HG02943 (cell line): ENCODE measurements around the gene SLC11A1.

Source experiments
- ATAC-seq: cut with Tn5 transposase; IDR thresholded peaks from one replicate; pipeline ENCODE4 v1.9.1; 2021; ENCODE audit warnings: mild to moderate bottlenecking, low read depth, moderate library complexity; ENCODE audit not compliant: unreplicated experiment

SLC11A1 gene, protein sequence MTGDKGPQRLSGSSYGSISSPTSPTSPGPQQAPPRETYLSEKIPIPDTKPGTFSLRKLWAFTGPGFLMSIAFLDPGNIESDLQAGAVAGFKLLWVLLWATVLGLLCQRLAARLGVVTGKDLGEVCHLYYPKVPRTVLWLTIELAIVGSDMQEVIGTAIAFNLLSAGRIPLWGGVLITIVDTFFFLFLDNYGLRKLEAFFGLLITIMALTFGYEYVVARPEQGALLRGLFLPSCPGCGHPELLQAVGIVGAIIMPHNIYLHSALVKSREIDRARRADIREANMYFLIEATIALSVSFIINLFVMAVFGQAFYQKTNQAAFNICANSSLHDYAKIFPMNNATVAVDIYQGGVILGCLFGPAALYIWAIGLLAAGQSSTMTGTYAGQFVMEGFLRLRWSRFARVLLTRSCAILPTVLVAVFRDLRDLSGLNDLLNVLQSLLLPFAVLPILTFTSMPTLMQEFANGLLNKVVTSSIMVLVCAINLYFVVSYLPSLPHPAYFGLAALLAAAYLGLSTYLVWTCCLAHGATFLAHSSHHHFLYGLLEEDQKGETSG

DNA sequence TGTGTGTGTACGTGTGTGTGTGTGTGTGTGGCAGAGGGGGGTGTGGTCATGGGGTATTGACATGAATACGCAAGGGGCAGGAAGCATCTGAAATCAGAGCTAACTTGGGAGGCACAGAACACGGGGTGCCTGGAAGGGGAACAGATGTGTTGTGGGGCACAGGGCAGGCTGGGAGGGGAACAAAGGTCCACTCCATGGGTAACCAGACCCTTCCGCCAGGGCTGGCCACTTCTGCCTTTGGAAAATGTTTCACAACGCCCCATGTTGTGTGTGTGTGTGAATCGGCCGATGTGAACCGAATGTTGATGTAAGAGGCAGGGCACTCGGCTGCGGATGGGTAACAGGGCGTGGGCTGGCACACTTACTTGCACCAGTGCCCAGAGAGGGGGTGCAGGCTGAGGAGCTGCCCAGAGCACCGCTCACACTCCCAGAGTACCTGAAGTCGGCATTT is at the start of gene SLC11A1:
SLC11A1 (plus strand) TSS at position 358 of the 451 bp plus-strand sequence. CDS start 96 bp downstream, outside the sequence.
- ATAC-seq = no peak

DNA sequence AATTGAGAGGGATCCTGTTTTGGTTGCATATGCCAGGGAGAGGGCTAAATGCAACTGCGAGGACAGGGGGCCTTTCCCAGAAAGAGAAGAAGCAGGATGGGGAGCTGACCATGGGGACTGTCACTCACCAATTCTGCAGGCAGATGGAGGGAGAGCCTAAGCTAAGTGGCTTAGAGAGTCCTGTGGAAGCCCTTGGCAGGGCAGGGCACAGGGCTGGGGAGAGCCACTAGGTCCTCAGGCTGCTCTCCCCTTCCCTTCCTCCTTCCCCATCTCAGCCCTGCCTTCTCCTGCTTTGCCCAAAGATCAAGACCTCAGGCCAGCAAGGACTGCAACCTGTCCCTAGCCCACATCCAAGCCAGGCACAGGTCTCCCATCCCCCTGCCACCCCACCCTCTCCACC is 49.8 kb upstream of the SLC11A1 start:
- ATAC-seq = no peak

DNA sequence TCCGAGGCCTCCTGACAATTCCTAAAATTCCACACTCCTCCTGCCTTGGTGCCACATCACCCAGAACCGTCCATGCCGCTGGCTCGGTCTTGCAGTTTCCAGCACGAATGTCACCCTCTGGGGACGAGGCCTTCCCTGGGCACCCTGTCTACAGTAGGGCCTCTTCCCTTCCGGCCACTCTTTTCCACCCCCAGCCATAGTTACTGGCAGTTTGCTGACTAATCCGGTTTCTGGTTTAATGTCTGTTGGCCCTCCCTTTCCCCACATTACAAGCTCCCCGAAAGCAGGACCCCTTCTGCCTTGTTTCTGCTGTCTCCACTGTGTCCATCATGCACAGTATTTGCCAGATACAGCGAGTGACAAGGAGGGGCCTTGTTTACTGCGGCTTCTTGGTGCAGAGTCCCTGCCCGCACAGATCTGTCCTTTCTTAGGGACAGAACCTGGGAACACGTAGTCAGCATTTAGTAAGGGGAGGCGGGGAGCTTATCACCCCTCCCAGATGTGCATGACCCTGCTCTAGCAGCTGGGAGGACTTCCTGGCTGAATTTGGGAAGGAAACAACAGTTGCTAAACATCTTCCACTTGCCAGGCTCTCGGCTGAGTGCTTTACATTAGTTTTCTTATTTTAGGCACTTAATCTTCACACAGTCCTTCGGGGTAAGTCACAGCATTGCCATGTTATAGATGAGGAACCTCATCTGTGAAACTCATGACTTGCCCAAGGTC is 49.0 kb upstream of the SLC11A1 start:
- ATAC-seq = no peak

DNA sequence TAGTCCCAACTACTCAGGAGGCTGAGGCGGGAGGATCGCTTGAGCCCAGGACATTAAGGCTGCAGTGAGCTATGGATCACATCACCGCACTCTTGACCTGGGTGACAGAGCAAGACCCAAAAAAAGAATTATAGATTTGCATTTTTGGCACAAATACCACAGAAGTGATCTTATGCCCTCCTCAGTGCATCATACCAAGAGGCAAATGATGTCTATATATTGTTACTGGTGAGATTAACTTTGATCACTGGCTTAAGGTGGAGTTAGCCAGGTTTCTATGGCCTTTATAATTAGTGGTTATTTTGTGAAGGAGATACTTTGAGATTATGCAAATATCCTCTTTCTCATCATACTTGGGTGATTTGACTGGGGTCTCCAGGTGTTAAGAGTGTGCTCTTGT is 47.5 kb upstream of the SLC11A1 start:
- no peak for ATAC-seq

DNA sequence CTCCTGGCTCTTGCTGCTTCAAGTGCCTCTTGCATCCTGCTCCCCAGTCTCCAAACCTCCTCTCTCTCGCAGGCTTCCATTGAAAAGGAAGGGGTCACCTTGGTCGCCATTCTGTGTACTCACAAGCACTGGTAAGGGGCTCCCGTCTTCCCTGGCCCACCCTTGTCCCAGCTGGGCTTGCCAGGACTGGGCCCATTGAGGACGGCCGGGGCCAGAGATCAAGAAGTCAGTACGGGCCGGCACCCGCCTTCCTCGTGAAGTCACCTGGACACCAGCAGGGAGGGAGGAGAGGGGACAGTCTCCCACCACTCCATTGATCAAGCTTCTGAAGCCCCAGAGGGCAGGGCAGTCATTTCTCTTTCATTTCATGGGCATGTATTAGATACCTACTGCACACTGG is 41.4 kb upstream of the SLC11A1 start:
- no peak for ATAC-seq

DNA sequence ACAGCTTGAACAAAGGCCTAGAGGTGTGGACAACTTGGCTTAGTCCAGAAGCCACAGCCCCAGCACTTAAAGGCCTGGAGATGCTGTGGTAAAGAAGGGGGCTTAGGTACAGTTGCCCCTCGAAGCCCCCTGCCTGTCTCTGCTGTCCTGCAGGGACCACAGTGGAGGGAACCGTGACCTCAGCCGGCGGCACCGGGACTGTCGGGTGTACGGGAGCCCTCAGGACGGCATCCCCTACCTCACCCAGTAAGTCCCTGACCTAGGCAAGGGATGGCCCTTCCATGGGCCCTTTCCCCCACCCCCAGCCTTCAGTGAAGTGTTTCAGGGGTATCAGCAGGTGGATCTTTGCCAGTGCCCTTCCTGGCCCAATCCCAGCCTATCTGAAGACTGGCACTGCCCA is 40.7 kb upstream of the SLC11A1 start:
- no peak for ATAC-seq

DNA sequence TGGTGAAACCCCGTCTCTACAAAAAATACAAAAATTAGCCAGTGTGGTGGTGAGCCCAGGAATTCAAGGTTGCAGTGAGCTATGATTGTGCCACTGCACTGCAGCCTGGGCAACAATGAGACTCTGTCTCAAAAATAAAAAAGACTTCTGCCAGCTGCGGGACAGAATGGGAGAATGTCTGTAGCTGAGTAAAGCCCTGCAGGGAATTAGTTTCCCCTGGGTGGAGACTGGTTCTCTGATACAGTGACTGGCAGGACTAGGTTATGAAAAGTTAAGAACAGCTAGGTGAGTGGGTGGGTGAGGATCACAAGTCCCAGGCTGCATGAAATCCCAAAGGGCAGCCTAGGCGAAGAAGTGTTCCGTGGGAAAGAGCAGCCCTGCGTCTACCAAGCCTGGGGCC is 39.2 kb upstream of the SLC11A1 start:
- ATAC-seq = no peak

DNA sequence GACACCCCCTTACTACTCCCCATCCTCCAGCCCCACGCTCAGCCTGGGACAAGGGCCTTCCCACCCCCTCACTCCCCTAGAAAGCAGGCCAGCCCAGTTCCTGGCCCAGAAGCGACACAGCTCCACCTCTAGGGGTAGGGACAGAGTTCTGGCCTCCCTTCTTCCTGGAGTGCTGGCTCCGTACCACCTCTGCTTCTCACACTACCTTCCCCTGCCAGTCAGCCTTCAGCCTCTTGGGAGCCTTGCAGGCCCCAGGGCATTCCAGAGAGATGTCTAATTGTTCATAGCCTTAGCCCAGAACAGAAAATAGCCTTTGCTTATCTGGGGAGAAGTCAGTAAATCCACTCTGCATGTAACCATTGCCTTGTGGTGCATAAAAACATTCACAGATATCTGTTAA is 38.5 kb upstream of the SLC11A1 start:
- no peak for ATAC-seq

DNA sequence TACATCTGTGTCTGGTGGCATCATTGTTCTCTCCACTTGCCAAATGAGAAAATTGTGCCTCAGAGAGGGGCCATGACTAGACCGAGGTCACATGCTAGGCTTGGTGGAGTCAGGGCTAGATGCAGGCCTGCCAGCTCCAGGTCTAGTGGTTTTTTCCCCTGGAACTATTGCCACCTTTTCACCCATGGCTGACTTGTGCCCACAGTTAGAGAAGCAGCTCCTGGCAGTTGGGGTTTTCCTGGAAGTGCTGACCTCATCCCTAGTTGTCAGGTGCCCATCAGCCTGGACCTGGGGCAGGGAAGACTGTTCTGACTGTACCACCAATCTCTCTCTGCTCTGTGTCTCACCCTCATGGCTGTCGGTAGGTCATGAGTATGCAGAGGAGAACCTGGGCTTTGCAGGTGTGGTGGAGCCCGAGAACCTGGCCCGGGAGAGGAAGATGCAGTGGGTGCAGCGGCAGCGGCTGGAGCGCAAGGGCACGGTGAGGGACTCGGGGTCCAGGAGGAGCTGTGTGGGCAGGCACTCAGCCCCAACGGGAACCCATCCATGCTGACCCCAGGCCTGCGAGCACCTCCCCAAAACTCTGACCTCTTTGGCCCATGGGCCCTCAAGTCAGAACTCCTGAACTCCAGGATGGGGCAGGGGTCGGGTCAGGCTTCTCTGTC is 37.9 kb upstream of the SLC11A1 start:
- no peak for ATAC-seq

DNA sequence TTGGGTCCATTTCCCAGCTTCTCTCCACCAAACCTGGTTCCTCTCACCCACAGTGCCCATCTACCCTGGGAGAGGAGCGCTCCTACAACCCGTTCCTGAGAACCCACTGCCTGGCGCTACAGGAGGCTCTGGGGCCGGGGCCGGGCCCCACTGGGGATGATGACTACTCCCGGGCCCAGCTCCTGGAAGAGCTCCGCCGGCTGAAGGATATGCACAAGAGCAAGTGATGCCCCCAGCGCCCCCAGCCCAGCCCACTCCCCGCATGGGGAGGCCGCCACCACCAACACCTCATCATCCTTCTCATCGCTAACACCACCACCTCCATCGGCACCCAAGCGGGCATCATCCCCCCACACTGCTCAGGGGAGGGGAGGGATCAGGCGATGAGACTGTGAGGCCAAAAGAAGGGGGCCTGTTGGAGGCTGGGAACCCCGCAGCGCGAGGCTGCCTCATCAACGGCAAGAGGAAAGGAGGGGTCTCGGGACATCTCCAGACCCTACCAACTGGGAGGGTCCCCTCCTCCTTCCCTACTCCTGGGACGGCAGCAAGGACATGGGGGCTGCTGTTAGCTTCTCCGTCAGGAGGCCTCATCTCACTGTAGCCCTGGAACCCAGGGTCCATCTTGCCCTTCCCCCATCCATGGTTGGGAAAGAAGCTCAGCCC is 37.2 kb upstream of the SLC11A1 start:
- no peak for ATAC-seq

DNA sequence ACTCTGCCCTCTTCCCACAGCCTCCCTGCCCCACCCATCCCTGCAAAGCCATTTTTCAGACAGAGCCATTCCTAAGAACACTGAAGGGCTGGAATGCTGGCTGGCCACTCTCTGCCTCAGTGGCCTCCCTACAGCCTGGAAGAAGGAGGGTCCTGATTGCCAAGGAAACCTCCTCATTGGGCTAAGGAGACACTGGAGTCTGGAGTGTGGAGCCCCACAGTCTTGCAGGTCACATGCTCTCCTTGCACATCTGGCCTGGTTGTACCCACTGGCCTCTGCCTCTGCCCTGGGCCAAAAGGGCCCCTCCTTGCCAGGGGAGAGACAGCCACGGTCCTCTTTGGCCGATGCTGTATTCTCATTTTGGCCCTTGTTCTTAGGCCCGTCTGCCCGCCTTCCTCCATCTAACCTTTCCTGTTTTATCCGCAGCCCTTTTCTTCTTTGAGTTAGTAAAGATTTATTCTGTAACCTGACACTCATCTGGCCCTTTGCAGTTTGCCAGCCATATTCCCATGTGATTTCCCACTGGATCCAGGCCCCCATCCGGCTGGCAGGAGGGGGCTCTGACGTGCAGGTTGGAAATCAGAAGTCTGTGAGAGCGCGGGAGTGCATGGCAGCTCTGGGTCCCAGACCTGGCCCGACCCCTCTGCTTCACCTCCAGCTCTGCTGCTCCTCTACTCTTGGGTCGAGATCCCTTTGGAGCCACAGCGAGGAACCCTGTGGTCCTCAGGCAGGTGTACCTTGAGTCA is 36.4 kb upstream of the SLC11A1 start:
- no peak for ATAC-seq

DNA sequence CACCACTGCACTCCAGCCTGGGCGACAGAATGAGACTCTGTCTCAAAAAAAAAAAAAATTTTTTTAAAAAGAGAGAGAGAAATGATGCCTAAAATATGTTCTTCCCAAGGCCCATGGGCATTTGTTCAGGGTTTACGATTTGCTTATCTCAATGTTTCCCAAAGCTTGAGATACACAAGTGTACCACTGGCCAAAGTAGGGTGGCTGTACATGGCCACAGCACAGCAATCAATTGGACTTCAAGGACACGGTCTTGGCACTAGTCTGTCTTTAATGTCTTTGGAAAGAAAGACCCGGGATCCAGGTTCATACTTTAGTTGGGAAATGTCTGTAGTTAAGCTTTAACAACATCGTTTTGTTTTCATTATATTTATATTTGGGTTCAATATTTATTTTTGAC is 34.9 kb upstream of the SLC11A1 start:
- ATAC-seq = no peak

DNA sequence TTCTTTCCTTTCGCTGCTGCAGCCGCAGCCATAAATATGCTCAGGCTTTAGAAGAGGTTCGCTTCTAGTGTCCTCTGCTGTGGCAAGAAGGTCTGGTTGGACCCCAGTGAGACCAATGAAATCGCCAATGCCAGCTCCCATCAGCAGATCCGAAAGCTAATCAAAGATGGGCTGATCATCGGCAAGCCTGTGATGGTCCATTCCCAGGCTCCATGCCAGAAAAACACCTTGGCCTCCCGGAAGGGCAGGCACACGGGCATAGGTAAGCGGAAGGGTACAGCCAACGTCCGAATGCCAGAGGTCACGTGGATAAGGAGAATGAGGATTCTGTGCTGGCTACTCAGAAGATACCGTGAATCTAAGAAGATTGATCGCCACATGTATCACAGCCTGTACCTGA is 28.0 kb upstream of the SLC11A1 start:
- ATAC-seq = no peak

DNA sequence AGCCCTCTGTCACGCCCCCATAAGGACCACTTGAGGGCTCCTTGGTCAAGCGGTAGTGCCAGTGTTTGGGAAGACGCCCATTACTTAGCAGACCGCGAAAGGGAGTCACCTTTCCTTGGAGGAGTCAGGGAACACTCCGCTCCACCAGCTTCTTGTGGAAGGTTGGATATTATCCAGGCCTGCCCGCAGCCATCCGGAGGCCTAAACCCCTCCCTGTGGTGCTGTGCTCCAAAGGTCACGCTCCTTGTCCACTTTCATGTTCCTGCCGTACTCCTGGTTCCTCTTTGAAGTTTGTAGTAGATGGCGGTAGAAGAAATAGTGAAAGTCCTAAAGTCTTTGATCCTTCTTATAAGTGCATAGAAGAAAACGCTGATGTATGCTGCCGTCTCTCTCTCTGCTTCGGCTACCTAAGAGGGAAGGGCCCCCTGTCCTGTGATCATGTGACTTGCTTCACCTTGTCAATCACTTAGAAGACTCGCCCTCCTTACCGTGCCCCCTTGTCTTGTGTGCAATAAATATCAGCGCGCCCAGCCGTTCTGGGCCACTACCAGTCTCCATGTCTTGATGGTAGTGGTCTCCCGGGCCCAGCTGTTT is 27.1 kb upstream of the SLC11A1 start:
- no peak for ATAC-seq

DNA sequence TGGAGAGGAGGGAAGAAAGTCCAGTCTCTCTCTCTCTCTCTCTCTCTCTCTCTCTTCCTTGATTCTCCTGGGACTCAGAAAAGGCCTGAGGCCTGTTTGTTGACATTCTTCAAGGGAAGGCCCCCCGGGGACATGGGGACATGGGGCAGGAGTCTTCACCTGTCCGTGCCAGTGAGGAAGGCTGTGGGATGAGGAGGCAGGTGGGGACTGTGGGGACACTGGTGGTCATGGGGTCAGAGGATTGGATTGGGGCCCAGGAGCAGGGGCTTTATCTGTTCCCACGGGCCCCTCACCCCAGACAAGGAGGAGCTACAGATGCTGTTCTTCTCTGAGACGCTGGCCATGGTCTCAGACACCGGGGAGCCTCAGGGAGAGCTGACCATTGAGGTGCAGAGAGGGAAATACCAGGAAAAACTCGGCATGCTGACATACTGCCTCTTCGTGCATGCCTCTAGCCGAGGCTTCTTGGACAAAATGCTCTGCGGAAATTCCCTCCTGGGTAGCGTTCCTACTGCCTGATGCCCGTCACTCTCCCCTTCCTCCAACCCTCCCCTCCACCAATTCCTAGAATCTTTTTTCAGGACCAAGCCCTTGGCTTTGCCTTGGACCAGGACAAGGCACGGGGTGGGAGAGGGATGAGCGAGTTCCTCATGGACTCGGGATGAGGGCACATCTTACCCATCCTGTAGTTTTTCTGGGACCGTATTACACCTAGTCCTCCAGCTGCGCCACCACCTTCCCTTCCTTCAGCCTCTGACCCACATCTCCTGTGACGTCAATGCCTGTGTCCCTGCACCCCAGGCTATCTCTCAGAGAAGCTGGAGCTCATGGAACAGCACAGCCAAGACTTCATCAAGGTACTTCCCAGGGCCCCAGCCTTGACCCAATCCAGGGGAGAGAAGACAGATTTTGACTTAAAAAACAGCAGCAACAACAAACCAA is 24.6 kb upstream of the SLC11A1 start:
- no peak for ATAC-seq

DNA sequence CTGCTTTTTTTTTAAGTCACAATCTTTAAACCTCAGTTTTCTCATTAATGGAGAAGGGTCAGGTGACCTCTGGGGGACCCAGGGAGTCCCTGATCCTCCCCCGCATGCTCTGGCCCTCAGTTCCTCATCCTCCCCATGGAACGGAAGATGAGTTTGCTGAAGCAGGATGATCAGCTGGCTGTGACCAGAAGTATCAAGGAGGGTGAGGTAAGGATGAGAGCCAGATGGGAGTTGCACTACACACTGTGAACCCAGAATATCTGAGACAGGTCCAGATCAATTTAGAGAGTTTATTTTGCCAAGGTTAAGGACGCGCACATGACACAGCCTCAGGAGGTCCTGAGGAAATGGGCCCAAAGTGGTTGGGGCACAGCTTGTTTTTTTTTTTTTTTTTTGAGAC is 21.6 kb upstream of the SLC11A1 start:
- ATAC-seq = no peak

DNA sequence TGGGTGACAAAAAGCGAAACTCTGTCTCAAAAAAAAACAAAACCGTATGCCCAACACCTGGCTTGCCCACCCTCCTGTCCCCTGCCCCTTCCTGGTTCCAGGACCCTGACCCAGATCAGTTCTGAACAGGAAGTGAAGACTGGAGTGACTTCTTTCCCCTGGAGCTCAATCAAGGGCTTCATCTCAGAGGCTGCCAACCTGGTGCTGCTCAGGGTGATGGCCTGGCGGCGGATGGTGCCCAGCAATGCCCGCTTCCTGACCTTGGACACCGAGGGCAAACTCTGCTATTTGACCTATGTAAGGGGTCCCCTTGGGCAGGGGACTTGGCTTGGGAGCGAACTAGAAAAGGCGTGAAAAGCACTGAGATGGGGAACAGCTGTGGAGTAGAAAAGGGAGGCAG is 19.5 kb upstream of the SLC11A1 start:
- no peak for ATAC-seq

DNA sequence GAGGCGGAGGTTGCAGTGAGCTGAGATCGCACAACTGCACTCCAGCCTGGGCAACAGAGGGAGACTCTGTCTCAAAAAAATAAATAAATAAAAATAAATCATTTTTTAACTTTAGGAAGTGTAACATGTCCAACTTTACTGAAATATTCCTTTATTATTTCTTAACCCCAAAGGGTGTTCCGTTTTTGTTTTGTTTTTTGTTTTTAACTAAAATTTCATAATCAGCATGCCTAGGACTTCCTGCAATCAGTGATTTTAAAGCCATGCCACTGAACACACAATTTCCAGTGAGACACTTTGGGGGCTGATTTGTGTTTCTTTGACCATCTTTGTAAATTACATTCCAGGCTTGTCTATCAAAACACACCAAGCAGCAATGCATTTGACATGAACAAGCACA is 18.3 kb upstream of the SLC11A1 start:
- no peak for ATAC-seq
